ENCODE data around the gene RARS1. TPM values are rescaled to one million over a fixed set of nuclear protein-coding genes. Genes with fewer than 3 reads are reported as not detected.
A peak's percentile ranks its signal among the peaks of the same experiment; 100 is the strongest.

The RARS1 gene
- total RNA-seq, 2 experiments from 2014 or later, result 98.6 to 101 TPM

- Mint-ChIP-seq H3K4me3 (no peak overlapping the region), H3K4me1 (ENCODE audit: low read depth) (no peaks in the 10 kb centered on the region), H3K27ac (no peak overlapping the region), H3K9me3 (no peaks in the 10 kb centered on the region), H3K36me3 (no peaks in the 10 kb centered on the region), H3K27me3 (no peaks in the 10 kb centered on the region)
- intact Hi-C loops (cut with micrococcal nuclease), result no loop called here
- DNase-seq, result no peak
- POLR2A ChIA-PET, result no interaction called here
- CTCF ChIA-PET, result no interaction called here
Measured at GRCh38 chr5:168464214-168464613, 22.1 kb upstream of the RARS1 start.

- intact Hi-C loops (cut with micrococcal nuclease), result no loop called here
- POLR2A ChIA-PET, result no interaction called here
- Mint-ChIP-seq H3K4me1 (ENCODE audit: low read depth) (no peaks in the 10 kb centered on the region), H3K27ac (no peak overlapping the region), H3K36me3 (no peaks in the 10 kb centered on the region), H3K9me3 (no peaks in the 10 kb centered on the region), H3K27me3 (no peaks in the 10 kb centered on the region), H3K4me3 (no peak overlapping the region)
- CTCF ChIA-PET, result no interaction called here
- no peak for DNase-seq
Measured at GRCh38 chr5:168464641-168465040, 21.6 kb upstream of the RARS1 start.

GRCh38 chr5:168467755-168468330, 18.4 kb upstream of the RARS1 start:
- POLR2A ChIA-PET, result no interaction called here
- Mint-ChIP-seq H3K27ac (no peak overlapping the region), H3K9me3 (no peaks in the 10 kb centered on the region), H3K4me1 (ENCODE audit: low read depth) (no peaks in the 10 kb centered on the region), H3K27me3 (no peaks in the 10 kb centered on the region), H3K36me3 (no peaks in the 10 kb centered on the region), H3K4me3 (no peak overlapping the region)
- no peak for DNase-seq
- CTCF ChIA-PET, result no interaction called here
- intact Hi-C loops (cut with micrococcal nuclease), result no loop called here

GRCh38 chr5:168468836-168469235, 17.4 kb upstream of the RARS1 start:
- Mint-ChIP-seq H3K4me1 (ENCODE audit: low read depth) (no peaks in the 10 kb centered on the region), H3K4me3 (no peak overlapping the region), H3K27ac (no peak overlapping the region), H3K9me3 (no peaks in the 10 kb centered on the region), H3K27me3 (no peaks in the 10 kb centered on the region), H3K36me3 (no peaks in the 10 kb centered on the region)
- CTCF ChIA-PET, result no interaction called here
- intact Hi-C loops (cut with micrococcal nuclease), result no loop called here
- DNase-seq, result no peak
- POLR2A ChIA-PET, result no interaction called here

DNA sequence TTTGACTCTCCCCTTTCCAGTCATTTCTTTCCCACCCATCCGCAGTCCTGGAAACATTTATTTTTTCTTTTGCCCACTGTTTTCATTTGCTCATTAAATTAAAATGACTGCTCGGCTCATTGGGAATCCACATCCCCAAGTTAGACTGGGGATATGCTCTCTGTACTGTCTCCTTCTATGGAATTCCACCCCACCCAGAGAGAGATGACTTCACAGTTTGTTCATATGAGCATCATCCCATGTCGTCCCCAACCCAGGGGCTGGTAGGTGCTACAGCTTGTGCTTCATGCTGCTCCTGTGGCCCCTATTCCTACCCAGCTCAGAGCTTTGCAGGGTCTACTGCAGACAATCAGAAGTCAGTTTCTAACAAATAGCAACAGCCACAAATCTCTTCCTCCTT, 16.5 kb upstream of the RARS1 start:
- no peaks in the 10 kb centered on the region for H3K4me1 Mint-ChIP-seq (ENCODE audit: low read depth)
- ChIA-PET POLR2A (no interaction called here), CTCF (no interaction called here)
- H3K27me3 Mint-ChIP-seq, result no peaks in the 10 kb centered on the region
- H3K9me3 Mint-ChIP-seq, result no peaks in the 10 kb centered on the region
- intact Hi-C loops (cut with micrococcal nuclease), result no loop called here
- no peak overlapping the region for H3K4me3 Mint-ChIP-seq
- no peaks in the 10 kb centered on the region for H3K36me3 Mint-ChIP-seq
- no peak for DNase-seq
- H3K27ac Mint-ChIP-seq, result no peak overlapping the region

GRCh38 chr5:168471785-168472184, 14.5 kb upstream of the RARS1 start:
- Mint-ChIP-seq H3K27ac (no peak overlapping the region), H3K4me1 (ENCODE audit: low read depth) (no peaks in the 10 kb centered on the region), H3K4me3 (no peak overlapping the region), H3K9me3 (no peaks in the 10 kb centered on the region), H3K27me3 (no peaks in the 10 kb centered on the region), H3K36me3 (no peaks in the 10 kb centered on the region)
- POLR2A ChIA-PET, result no interaction called here
- intact Hi-C loops (cut with micrococcal nuclease), result no loop called here
- DNase-seq, result no peak
- CTCF ChIA-PET, result no interaction called here

DNA sequence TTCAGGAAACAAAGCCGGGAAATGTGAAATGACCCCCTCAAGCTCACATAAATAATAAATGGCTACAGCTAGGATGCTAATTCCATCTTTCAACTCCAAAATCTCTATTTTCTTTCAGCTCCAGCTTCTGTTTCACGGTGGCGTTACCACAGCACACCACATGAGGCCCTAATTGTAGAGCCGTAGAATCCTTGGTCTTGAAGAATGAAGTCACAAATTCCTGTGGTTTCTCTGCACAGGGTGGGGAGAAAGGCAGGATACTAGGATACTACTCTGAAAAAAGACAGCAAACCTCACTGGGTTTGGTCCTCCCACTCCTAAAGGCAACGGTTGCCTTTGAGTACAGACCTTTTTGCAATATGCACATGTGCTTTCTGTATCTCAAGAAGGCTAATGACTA, 13.9 kb upstream of the RARS1 start:
- ChIA-PET POLR2A (no interaction called here), CTCF (no interaction called here)
- H3K9me3 Mint-ChIP-seq, result no peaks in the 10 kb centered on the region
- no peak for DNase-seq
- no peak overlapping the region for H3K4me3 Mint-ChIP-seq
- intact Hi-C loops (cut with micrococcal nuclease), result no loop called here
- no peak overlapping the region for H3K27ac Mint-ChIP-seq
- H3K36me3 Mint-ChIP-seq, result no peaks in the 10 kb centered on the region
- no peaks in the 10 kb centered on the region for H3K27me3 Mint-ChIP-seq
- no peaks in the 10 kb centered on the region for H3K4me1 Mint-ChIP-seq (ENCODE audit: low read depth)

DNA sequence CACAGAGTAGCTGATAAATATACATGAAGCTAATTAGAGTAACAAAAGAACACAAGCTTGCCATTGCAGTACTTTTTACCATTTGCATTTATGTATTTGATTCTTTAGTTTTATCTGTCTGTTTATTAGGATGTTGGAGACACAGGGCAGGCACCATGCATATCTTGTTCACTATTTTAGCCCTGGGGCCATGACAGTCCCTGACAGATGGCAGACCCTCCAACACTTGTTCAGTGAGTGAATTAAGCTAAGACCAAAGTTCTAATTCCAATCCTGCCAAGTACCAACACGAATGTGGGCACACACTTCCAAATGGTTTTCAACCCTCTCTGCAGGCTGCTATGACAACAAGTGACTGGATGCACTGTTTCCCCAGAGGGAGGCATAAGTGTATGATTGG, 12.0 kb upstream of the RARS1 start:
- no peaks in the 10 kb centered on the region for H3K9me3 Mint-ChIP-seq
- no peaks in the 10 kb centered on the region for H3K36me3 Mint-ChIP-seq
- H3K27ac Mint-ChIP-seq, result no peak overlapping the region
- no peaks in the 10 kb centered on the region for H3K4me1 Mint-ChIP-seq (ENCODE audit: low read depth)
- POLR2A ChIA-PET, result no interaction called here
- no peak overlapping the region for H3K4me3 Mint-ChIP-seq
- intact Hi-C loops (cut with micrococcal nuclease), result no loop called here
- DNase-seq, result no peak
- CTCF ChIA-PET, result no interaction called here
- no peaks in the 10 kb centered on the region for H3K27me3 Mint-ChIP-seq

- Mint-ChIP-seq H3K4me3 (no peak overlapping the region), H3K9me3 (no peaks in the 10 kb centered on the region), H3K36me3 (no peaks in the 10 kb centered on the region), H3K27ac (no peak overlapping the region), H3K27me3 (no peaks in the 10 kb centered on the region), H3K4me1 (ENCODE audit: low read depth) (peaks cover 4% of the 10 kb centered on the region)
- POLR2A ChIA-PET, result no interaction called here
- DNase-seq, result no peak
- CTCF ChIA-PET, result no interaction called here
- intact Hi-C loops (cut with micrococcal nuclease), result no loop called here
Measured at GRCh38 chr5:168477060-168477459, 9.2 kb upstream of the RARS1 start.

- CTCF ChIA-PET, result no interaction called here
- H3K36me3 Mint-ChIP-seq, result no peaks in the 10 kb centered on the region
- intact Hi-C loops (cut with micrococcal nuclease), result no loop called here
Measured at GRCh38 chr5:168479166-168479565, 7.1 kb upstream of the RARS1 start.

GRCh38 chr5:168480601-168481000, 5.7 kb upstream of the RARS1 start:
- DNase-seq, result no peak
- no peaks in the 10 kb centered on the region for H3K27me3 Mint-ChIP-seq
- H3K4me1 Mint-ChIP-seq (ENCODE audit: low read depth), result peaks cover 10% of the 10 kb centered on the region
- ChIA-PET CTCF (no interaction called here), POLR2A (no interaction called here)
- H3K27ac Mint-ChIP-seq, result no peak overlapping the region
- no peaks in the 10 kb centered on the region for H3K36me3 Mint-ChIP-seq
- intact Hi-C loops (cut with micrococcal nuclease), result no loop called here
- H3K4me3 Mint-ChIP-seq, result no peak overlapping the region
- no peaks in the 10 kb centered on the region for H3K9me3 Mint-ChIP-seq

More at GRCh38 chr5:168479166-168479565, 7.1 kb upstream of the RARS1 start:
- no peak for DNase-seq
- peaks cover 4% of the 10 kb centered on the region for H3K4me1 Mint-ChIP-seq (ENCODE audit: low read depth)
- H3K4me3 Mint-ChIP-seq, result no peak overlapping the region
- POLR2A ChIA-PET, result no interaction called here
- no peak overlapping the region for H3K27ac Mint-ChIP-seq
- H3K9me3 Mint-ChIP-seq, result no peaks in the 10 kb centered on the region
- H3K27me3 Mint-ChIP-seq, result no peaks in the 10 kb centered on the region

- ChIA-PET CTCF (interaction anchor here (1.6 to 1.8 kb wide), 2 partner anchors 19 to 211 kb away, joined by 4 to 6 read pairs; no protein-coding TSS in a partner anchor), POLR2A (no interaction called here)
- intact Hi-C loops (cut with micrococcal nuclease), result no loop called here
- H3K27me3 Mint-ChIP-seq, result no peaks in the 10 kb centered on the region
- H3K4me3 Mint-ChIP-seq, result no peak overlapping the region
- H3K4me1 Mint-ChIP-seq (ENCODE audit: low read depth), result peaks cover 18% of the 10 kb centered on the region
- H3K27ac Mint-ChIP-seq, result no peak overlapping the region
- DNase-seq, result peak; percentile 13
- peaks cover 1% of the 10 kb centered on the region for H3K36me3 Mint-ChIP-seq
- H3K9me3 Mint-ChIP-seq, result no peaks in the 10 kb centered on the region
Measured at GRCh38 chr5:168481330-168481788, 4.9 kb upstream of the RARS1 start.

GRCh38 chr5:168482361-168482760, 3.9 kb upstream of the RARS1 start:
- Mint-ChIP-seq H3K4me1 (ENCODE audit: low read depth) (peaks cover 22% of the 10 kb centered on the region), H3K4me3 (no peak overlapping the region), H3K36me3 (peaks cover 3% of the 10 kb centered on the region), H3K27ac (no peak overlapping the region), H3K9me3 (no peaks in the 10 kb centered on the region), H3K27me3 (no peaks in the 10 kb centered on the region)
- POLR2A ChIA-PET, result no interaction called here
- intact Hi-C loops (cut with micrococcal nuclease), result no loop called here
- CTCF ChIA-PET, result interaction anchor here (1.0 to 1.8 kb wide), 3 partner anchors 20 to 213 kb away, joined by 3 to 6 read pairs (median 4); no protein-coding TSS in a partner anchor
- DNase-seq, result no peak
